ENCODE results near the gene MCC. TPM values are rescaled to one million over a fixed set of nuclear protein-coding genes. Genes with fewer than 3 reads are reported as not detected.

MCC gene
- total RNA-seq, 4 donors from 2014 or later = 17.1 to 90.7 (median 40.1) TPM

DNA sequence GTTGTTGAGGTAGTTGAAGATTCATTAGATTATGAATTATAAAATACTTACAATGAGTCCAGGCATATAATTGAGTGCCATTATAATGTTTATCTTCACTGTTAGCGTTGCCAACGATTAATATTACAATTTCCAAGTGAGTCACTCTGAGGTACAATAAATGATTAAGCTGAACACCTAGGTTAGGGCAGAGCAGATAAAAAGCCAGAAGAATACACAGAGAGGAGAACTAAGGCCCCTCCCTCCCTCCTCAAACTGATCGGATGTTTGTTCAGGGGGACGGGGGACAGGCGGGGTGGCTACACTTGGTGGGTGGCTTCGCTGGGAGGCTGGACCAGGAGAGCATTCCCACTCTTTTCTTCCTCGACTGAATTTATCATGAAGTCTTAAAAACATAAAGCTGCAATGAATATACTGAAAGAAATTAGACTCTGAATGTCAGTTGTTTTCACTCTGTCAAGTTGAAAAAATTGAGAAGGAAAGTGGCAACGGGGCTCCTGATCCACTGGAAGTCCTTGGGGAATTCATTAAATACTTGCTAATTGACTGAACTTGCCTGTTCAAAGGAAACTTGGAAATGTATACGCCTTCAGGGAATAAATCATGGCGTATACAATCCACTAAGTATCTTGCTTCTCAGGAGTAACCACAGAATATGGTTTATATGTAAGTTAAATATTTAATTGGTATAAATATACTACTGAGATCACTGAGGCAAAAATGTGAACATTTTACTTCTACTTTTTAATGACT is 251.5 kb downstream of the MCC start:
- no peaks in the 10 kb centered on the region for H3K27me3 ChIP-seq
- no peak for DNase-seq
- intact Hi-C loops (cut with DNase I; ENCODE audit: low total_unique reads) = no loop called here
- H3K36me3 ChIP-seq = no peaks in the 10 kb centered on the region
- TF ChIP-seq POLR2A (IDR thresholded peaks at IDR 0.05) = no peak
- TF ChIP-seq, protein P1, sequence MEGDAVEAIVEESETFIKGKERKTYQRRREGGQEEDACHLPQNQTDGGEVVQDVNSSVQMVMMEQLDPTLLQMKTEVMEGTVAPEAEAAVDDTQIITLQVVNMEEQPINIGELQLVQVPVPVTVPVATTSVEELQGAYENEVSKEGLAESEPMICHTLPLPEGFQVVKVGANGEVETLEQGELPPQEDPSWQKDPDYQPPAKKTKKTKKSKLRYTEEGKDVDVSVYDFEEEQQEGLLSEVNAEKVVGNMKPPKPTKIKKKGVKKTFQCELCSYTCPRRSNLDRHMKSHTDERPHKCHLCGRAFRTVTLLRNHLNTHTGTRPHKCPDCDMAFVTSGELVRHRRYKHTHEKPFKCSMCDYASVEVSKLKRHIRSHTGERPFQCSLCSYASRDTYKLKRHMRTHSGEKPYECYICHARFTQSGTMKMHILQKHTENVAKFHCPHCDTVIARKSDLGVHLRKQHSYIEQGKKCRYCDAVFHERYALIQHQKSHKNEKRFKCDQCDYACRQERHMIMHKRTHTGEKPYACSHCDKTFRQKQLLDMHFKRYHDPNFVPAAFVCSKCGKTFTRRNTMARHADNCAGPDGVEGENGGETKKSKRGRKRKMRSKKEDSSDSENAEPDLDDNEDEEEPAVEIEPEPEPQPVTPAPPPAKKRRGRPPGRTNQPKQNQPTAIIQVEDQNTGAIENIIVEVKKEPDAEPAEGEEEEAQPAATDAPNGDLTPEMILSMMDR (IDR thresholded peaks at IDR 0.05) = no peak
- H3K4me1 ChIP-seq = no peaks in the 10 kb centered on the region
- H3K27ac ChIP-seq = no peak overlapping the region
- H3K4me3 ChIP-seq = no peak overlapping the region
- no peaks in the 10 kb centered on the region for H3K9me3 ChIP-seq

DNA sequence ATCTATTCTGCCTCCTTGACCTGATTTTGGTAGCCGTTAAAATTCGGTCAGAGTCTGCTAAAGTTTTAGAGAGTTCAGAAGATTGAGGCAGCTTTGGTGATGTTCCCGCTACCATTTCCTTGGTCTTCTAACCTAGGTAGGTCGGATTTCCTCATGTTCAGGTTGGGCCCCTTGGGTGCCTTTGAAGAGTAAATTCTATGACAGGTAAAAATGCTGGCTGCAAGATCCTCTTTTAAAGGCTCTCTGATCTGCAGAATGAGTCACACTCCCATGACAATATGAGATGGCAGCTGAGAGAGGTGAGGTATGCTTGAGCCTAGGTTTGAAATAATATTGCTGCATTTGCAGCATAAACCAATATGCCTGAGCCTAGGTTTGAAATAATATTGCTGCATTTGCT is 252.4 kb downstream of the MCC start:
- Histone ChIP-seq H3K4me1 (no peaks in the 10 kb centered on the region), H3K27me3 (no peaks in the 10 kb centered on the region), H3K36me3 (no peaks in the 10 kb centered on the region), H3K27ac (no peak overlapping the region), H3K4me3 (no peak overlapping the region), H3K9me3 (no peaks in the 10 kb centered on the region)
- TF ChIP-seq POLR2A (IDR thresholded peaks at IDR 0.05) = no peak
- TF ChIP-seq, protein P1 (IDR thresholded peaks at IDR 0.05) = no peak
- intact Hi-C loops (cut with DNase I; ENCODE audit: low total_unique reads) = no loop called here
- no peak for DNase-seq

DNA sequence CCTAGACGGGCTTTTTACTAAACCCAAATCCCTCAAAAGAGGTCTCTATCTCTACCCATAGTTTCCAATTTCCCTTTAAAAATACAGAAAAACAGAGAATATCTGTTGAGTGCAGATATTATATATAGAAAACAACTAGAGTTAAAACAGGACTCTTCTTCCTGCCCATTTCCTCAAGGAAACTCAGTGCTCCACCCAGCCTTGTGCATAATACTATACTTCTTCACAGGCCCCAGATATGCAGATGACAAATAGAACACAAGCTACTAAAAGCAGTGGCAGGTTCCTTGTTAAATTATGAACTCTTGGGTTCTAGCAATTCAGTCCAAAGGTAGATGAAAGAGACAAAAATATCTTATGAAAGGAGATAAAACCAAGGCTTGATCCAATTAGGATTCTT is 253.7 kb downstream of the MCC start:
- TF ChIP-seq, protein P1 (IDR thresholded peaks at IDR 0.05) = no peak
- no peak for TF ChIP-seq POLR2A (IDR thresholded peaks at IDR 0.05)
- H3K27me3 ChIP-seq = no peaks in the 10 kb centered on the region
- no peak overlapping the region for H3K27ac ChIP-seq
- H3K36me3 ChIP-seq = no peaks in the 10 kb centered on the region
- H3K4me1 ChIP-seq = no peaks in the 10 kb centered on the region
- intact Hi-C loops (cut with DNase I; ENCODE audit: low total_unique reads) = no loop called here
- DNase-seq = no peak
- no peak overlapping the region for H3K4me3 ChIP-seq
- no peaks in the 10 kb centered on the region for H3K9me3 ChIP-seq

DNA sequence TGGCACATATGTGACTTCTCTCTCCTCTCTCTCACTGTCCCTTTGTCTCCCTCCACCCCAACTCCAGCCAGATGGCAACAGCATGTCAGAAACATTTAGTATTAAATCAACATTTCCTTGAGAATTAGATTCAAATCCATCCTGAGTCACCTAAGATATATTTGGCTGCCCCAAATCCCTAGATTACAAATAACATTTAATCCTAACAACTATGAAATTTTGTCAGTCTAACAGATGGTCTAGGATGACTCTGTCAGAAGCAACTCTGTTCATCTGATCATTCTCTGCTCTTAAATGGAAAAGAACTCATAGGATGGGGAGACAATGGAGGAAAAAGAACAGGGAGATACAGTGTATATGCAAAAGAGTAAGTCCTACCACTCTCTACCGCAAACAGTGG is 254.6 kb downstream of the MCC start:
- no peaks in the 10 kb centered on the region for H3K4me1 ChIP-seq

DNA sequence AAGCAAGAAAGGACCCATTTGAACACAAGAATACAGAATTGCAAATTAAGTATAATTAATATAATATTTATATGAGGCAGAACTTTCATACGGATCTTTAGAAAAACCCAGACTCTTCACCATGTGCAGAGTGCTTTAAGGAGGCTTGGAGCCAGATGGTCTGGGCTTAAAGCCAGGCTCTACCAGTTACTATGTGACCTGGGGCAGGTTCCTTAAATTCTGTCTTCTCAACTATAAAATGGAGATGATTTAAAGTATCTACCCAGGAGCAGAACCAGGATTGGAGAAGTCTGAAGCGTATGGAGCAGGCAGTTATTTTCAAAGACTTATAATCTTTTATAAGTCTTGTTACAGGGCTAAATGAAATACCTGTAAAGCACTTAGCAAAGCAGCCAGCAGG is 255.6 kb downstream of the MCC start:
- peak; percentile 28 to 39 for DNase-seq
- no peaks in the 10 kb centered on the region for H3K36me3 ChIP-seq
- no peaks in the 10 kb centered on the region for H3K4me1 ChIP-seq
- H3K4me3 ChIP-seq = no peak overlapping the region
- TF ChIP-seq, protein P1 (IDR thresholded peaks at IDR 0.05) = no peak
- TF ChIP-seq POLR2A (IDR thresholded peaks at IDR 0.05) = no peak
- H3K9me3 ChIP-seq = no peaks in the 10 kb centered on the region
- peak overlapping the region in 1 of 2 donors; percentile 54 for H3K27ac ChIP-seq
- intact Hi-C loops (cut with DNase I; ENCODE audit: low total_unique reads) = no loop called here
- H3K27me3 ChIP-seq = no peaks in the 10 kb centered on the region

More for the DNA sequence above, 254.6 kb downstream of the MCC start:
- Histone ChIP-seq H3K9me3 (no peaks in the 10 kb centered on the region), H3K4me3 (no peak overlapping the region), H3K27ac (no peak overlapping the region), H3K36me3 (no peaks in the 10 kb centered on the region), H3K27me3 (no peaks in the 10 kb centered on the region)
- intact Hi-C loops (cut with DNase I; ENCODE audit: low total_unique reads) = no loop called here
- DNase-seq = no peak
- TF ChIP-seq, protein P1 (IDR thresholded peaks at IDR 0.05) = no peak
- TF ChIP-seq POLR2A (IDR thresholded peaks at IDR 0.05) = no peak

Measured in uterus (tissue), 4 donors.